OCI-LY1 (cell line): ENCODE measurements around the gene CNST.

Source experiments
- H2AFZ ChIP-seq: fragments of 200-600 bp; sonication (generic), shearing (Covaris generic); 2 replicates; pipeline ENCODE4 v1.6.0; 2014; ENCODE audit warnings: antibody characterized with exemption, mild to moderate bottlenecking, low read length
- H3F3A ChIP-seq: fragments of 200-600 bp; sonication (generic), shearing (Covaris generic); 2 replicates; pipeline ENCODE4 v1.6.0; 2014; ENCODE audit warnings: mild to moderate bottlenecking, antibody characterized with exemption, low read length, moderate library complexity; ENCODE audit not compliant: insufficient read depth
- H3K27ac ChIP-seq: fragments of 200-600 bp; sonication (generic); 2 replicates; pipeline ENCODE4 v1.5.1; 2014; ENCODE audit warnings: low read length, mixed run types, mild to moderate bottlenecking, low read depth; ENCODE audit not compliant: poor library complexity, severe bottlenecking
- H3K27me3 ChIP-seq: fragments of 200-600 bp; sonication (generic); 2 replicates; pipeline ENCODE4 v1.6.0; 2014; ENCODE audit warnings: antibody characterized with exemption, mild to moderate bottlenecking, low read length, moderate library complexity; ENCODE audit not compliant: insufficient read depth
- H3K36me3 ChIP-seq: fragments of 200-600 bp; sonication (generic); 2 replicates; pipeline ENCODE4 v1.6.1; 2014; ENCODE audit warnings: mild to moderate bottlenecking, antibody characterized with exemption, low read length, moderate library complexity, mixed read lengths; ENCODE audit not compliant: insufficient read depth
- H3K4me1 ChIP-seq: fragments of 200-600 bp; sonication (generic); 2 replicates; pipeline ENCODE4 v1.5.1; 2014; ENCODE audit warnings: mild to moderate bottlenecking, low read length, moderate library complexity; ENCODE audit not compliant: insufficient read depth, severe bottlenecking
- H3K4me2 ChIP-seq: fragments of 200-600 bp; sonication (generic), shearing (Covaris generic); 2 replicates; pipeline ENCODE4 v1.6.1; 2014; ENCODE audit warnings: low read length
- H3K4me3 ChIP-seq: fragments of 200-600 bp; sonication (generic); 2 replicates; pipeline ENCODE4 v1.5.1; 2014; ENCODE audit warnings: low read length, low read depth, mild to moderate bottlenecking, mixed read lengths; ENCODE audit not compliant: poor library complexity, severe bottlenecking
- H3K79me2 ChIP-seq: fragments of 200-600 bp; shearing (Covaris generic); 2 replicates; pipeline ENCODE4 v1.6.1; 2016; ENCODE audit warnings: mixed run types, low read length, mixed read lengths; ENCODE audit not compliant: insufficient read depth
- H3K9ac ChIP-seq: fragments of 200-600 bp; sonication (generic), shearing (Covaris generic); 2 replicates; pipeline ENCODE4 v1.6.1; 2014; ENCODE audit warnings: mild to moderate bottlenecking, low read length, mixed read lengths
- H3K9me2 ChIP-seq: fragments of 200-600 bp; sonication (generic), shearing (Covaris generic); 2 replicates; pipeline ENCODE4 v1.6.1; 2014; ENCODE audit warnings: low read depth, mild to moderate bottlenecking, low read length, mixed read lengths
- H3K9me3 ChIP-seq: fragments of 200-600 bp; shearing (Covaris generic); 2 replicates; pipeline ENCODE4 v1.6.1; 2014; ENCODE audit warnings: low read length, mixed read lengths
- H4K20me1 ChIP-seq: fragments of 200-600 bp; sonication (generic), shearing (Covaris generic); 2 replicates; pipeline ENCODE4 v1.6.0; 2016; ENCODE audit warnings: mild to moderate bottlenecking, low read length; ENCODE audit not compliant: insufficient read depth
- CTCF ChIP-seq: fragments of 200-600 bp; sonication (generic), shearing (Covaris generic); IDR thresholded peaks from 2 replicates; pipeline ENCODE4 v1.5.1; 2017; ENCODE audit warnings: mild to moderate bottlenecking, antibody characterized with exemption, low read length, moderate library complexity, mixed read lengths
- EZH2 ChIP-seq: fragments of 200-600 bp; sonication (generic), shearing (Covaris generic); IDR thresholded peaks from 2 replicates; pipeline ENCODE4 v1.8.0; 2017; ENCODE audit warnings: borderline replicate concordance, mixed run types, mild to moderate bottlenecking, antibody characterized with exemption, low read length, moderate library complexity, mixed read lengths

CNST gene

DNA sequence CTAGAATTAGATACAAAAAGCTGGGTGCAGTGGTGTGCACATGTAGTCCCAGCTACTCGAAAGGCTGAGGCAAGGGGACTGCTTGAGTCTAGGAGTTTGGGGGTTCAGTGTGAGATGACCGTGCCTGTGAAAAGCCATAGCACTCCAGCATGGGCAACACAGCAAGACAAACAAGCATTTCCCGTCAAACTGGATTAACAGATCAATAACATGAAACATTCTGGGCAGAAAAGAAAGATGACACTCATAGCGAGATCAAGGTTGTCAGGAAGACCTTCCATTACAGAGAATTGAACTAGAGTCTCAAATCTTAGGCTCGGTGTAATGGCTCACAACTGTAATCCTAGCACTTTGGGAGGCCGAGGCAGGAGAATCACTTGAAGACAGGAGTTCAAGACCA lies 14.1 kb upstream of the CNST start:
- no peak overlapping the region for H3K4me3 ChIP-seq
- H3K9me3 ChIP-seq, result no peaks in the 10 kb centered on the region
- no peaks in the 10 kb centered on the region; the same call in 1 of the 2 replicates for H4K20me1 ChIP-seq
- no peaks in the 10 kb centered on the region for H3F3A ChIP-seq
- H2AFZ ChIP-seq, result no peak overlapping the region
- no peaks in the 10 kb centered on the region for H3K27me3 ChIP-seq
- no peaks in the 10 kb centered on the region for H3K79me2 ChIP-seq
- H3K4me2 ChIP-seq, result no peak overlapping the region
- H3K27ac ChIP-seq, result no peak overlapping the region
- H3K9me2 ChIP-seq, result no peaks in the 10 kb centered on the region
- no peak overlapping the region for H3K9ac ChIP-seq
- TF ChIP-seq EZH2, result no peak
- no peak for TF ChIP-seq CTCF
- no peaks in the 10 kb centered on the region for H3K4me1 ChIP-seq
- H3K36me3 ChIP-seq, result peaks cover 86% of the 10 kb centered on the region

GRCh38 chr1:246554201-246554600 lies 12.1 kb upstream of the CNST start:
- no peak overlapping the region for H3K4me3 ChIP-seq
- H3K9me2 ChIP-seq, result no peaks in the 10 kb centered on the region
- no peaks in the 10 kb centered on the region for H3K27me3 ChIP-seq
- H3K9me3 ChIP-seq, result no peaks in the 10 kb centered on the region
- H4K20me1 ChIP-seq, result no peaks in the 10 kb centered on the region
- H3K4me1 ChIP-seq, result no peaks in the 10 kb centered on the region
- TF ChIP-seq CTCF, result no peak
- TF ChIP-seq EZH2, result no peak
- no peak overlapping the region for H3K9ac ChIP-seq
- no peaks in the 10 kb centered on the region for H3F3A ChIP-seq
- no peak overlapping the region for H2AFZ ChIP-seq
- peaks cover 84% of the 10 kb centered on the region for H3K36me3 ChIP-seq
- no peaks in the 10 kb centered on the region for H3K79me2 ChIP-seq
- H3K4me2 ChIP-seq, result no peak overlapping the region
- no peak overlapping the region for H3K27ac ChIP-seq

- H3K4me1 ChIP-seq, result no peaks in the 10 kb centered on the region
- TF ChIP-seq CTCF (no peak), EZH2 (no peak)
- no peaks in the 10 kb centered on the region for H3K27me3 ChIP-seq
- H3F3A ChIP-seq, result no peaks in the 10 kb centered on the region
- H3K4me3 ChIP-seq, result no peak overlapping the region
- no peaks in the 10 kb centered on the region for H4K20me1 ChIP-seq
- no peaks in the 10 kb centered on the region for H3K9me3 ChIP-seq
- H3K36me3 ChIP-seq, result peaks cover 74% of the 10 kb centered on the region
- H3K27ac ChIP-seq, result no peak overlapping the region
- no peak overlapping the region for H3K4me2 ChIP-seq
- no peak overlapping the region for H2AFZ ChIP-seq
- H3K9ac ChIP-seq, result no peak overlapping the region
- H3K9me2 ChIP-seq, result no peaks in the 10 kb centered on the region
- no peaks in the 10 kb centered on the region for H3K79me2 ChIP-seq
Measured at GRCh38 chr1:246558041-246558440, 8.2 kb upstream of the CNST start.
